ENCODE data around the gene MARCHF4.

The MARCHF4 gene

GRCh38 chr2:216339456-216340279 is 32.6 kb downstream of the MARCHF4 start:
- TF ChIP-seq TAF1 (IDR thresholded peaks at IDR 0.05; ENCODE audit: low read depth) (no peak), CREB1 (IDR thresholded peaks at IDR 0.05; ENCODE audit: low read depth) (no peak), REST (IDR thresholded peaks at IDR 0.05; ENCODE audit: low read depth) (no peak), FOXM1 (IDR thresholded peaks at IDR 0.05; ENCODE audit: borderline replicate concordance, low read depth) (no peak), EGR1 (IDR thresholded peaks at IDR 0.05) (no peak), TCF12 (IDR thresholded peaks at IDR 0.05; ENCODE audit: low read depth) (no peak)
- TF ChIP-seq, protein P1, sequence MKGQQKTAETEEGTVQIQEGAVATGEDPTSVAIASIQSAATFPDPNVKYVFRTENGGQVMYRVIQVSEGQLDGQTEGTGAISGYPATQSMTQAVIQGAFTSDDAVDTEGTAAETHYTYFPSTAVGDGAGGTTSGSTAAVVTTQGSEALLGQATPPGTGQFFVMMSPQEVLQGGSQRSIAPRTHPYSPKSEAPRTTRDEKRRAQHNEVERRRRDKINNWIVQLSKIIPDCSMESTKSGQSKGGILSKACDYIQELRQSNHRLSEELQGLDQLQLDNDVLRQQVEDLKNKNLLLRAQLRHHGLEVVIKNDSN (IDR thresholded peaks at IDR 0.05): no peak

GRCh38 chr2:216335252-216335651 is 37.0 kb downstream of the MARCHF4 start:
- TF ChIP-seq FOXM1 (IDR thresholded peaks at IDR 0.05; ENCODE audit: borderline replicate concordance, low read depth) (no peak), CEBPB (IDR thresholded peaks at IDR 0.05) (no peak), EP300 (IDR thresholded peaks at IDR 0.05; ENCODE audit: borderline replicate concordance) (no peak), TEAD4 (IDR thresholded peaks at IDR 0.05) (no peak), RAD21 (IDR thresholded peaks at IDR 0.05; ENCODE audit: low read depth) (no peak), YY1 (IDR thresholded peaks at IDR 0.05; ENCODE audit: low read depth) (no peak)
- TF ChIP-seq, protein P1 (IDR thresholded peaks at IDR 0.05): no peak

GRCh38 chr2:216328347-216328746 is 43.9 kb downstream of the MARCHF4 start:
- TF ChIP-seq RAD21 (IDR thresholded peaks at IDR 0.05; ENCODE audit: low read depth): peak; percentile 28; the same call in 1 of the 2 replicates
- TF ChIP-seq, protein P1 (IDR thresholded peaks at IDR 0.05): no peak

- no peak for TF ChIP-seq CREB1 (IDR thresholded peaks at IDR 0.05; ENCODE audit: low read depth)
These were observed 44.8 kb downstream of the MARCHF4 start for GRCh38 chr2:216327447-216327935.
